ENCODE results near the gene PCGF3.
"Not testable (repeated sequence)": the region's sequence is repeated elsewhere in the genome, so short reads cannot be mapped to it uniquely, and the experiment has no call there.

PCGF3 gene

GRCh38 chr4:703336-704197, 2.1 kb upstream of the PCGF3 start:
- DNase-seq (ENCODE audit: low read depth in 4 of 4, low spot score in 1 of 4): no peak

GRCh38 chr4:704198-704891, 1.3 kb upstream of the PCGF3 start:
- DNase-seq (ENCODE audit: low read depth in 4 of 4, low spot score in 1 of 4): no peak

GRCh38 chr4:704971-705277, 708 bp upstream of the PCGF3 start:
- no peak for DNase-seq (ENCODE audit: low read depth in 4 of 4, low spot score in 1 of 4)

GRCh38 chr4:706083-706633, 526 bp downstream of the PCGF3 start:
- DNase-seq (ENCODE audit: low read depth in 4 of 4, low spot score in 1 of 4): not testable (repeated sequence)

GRCh38 chr4:706834-707598, 1.4 kb downstream of the PCGF3 start:
- DNase-seq (ENCODE audit: low read depth in 4 of 4, low spot score in 1 of 4): no peak

- no peak for DNase-seq (ENCODE audit: low read depth in 4 of 4, low spot score in 1 of 4)
Observed at GRCh38 chr4:707929-708630, 2.4 kb downstream of the PCGF3 start.

- no peak for DNase-seq (ENCODE audit: low read depth in 4 of 4, low spot score in 1 of 4)
Observed at GRCh38 chr4:708631-708933, 3.0 kb downstream of the PCGF3 start.

GRCh38 chr4:709348-709747, 3.7 kb downstream of the PCGF3 start:
- DNase-seq (ENCODE audit: low read depth in 4 of 4, low spot score in 1 of 4): no peak

- DNase-seq (ENCODE audit: low read depth in 4 of 4, low spot score in 1 of 4): no peak
Observed at GRCh38 chr4:710116-710515, 4.5 kb downstream of the PCGF3 start.

GRCh38 chr4:710916-711315, 5.3 kb downstream of the PCGF3 start:
- DNase-seq (ENCODE audit: low read depth in 4 of 4, low spot score in 1 of 4): no peak

GRCh38 chr4:712093-712492, 6.5 kb downstream of the PCGF3 start:
- no peak for DNase-seq (ENCODE audit: low read depth in 4 of 4, low spot score in 1 of 4)

GRCh38 chr4:712916-713632, 7.4 kb downstream of the PCGF3 start:
- no peak for DNase-seq (ENCODE audit: low read depth in 4 of 4, low spot score in 1 of 4)

- no peak for DNase-seq (ENCODE audit: low read depth in 4 of 4, low spot score in 1 of 4)
Observed at GRCh38 chr4:714087-714486, 8.5 kb downstream of the PCGF3 start.

GRCh38 chr4:717601-718320, 12.1 kb downstream of the PCGF3 start:
- no peak for DNase-seq (ENCODE audit: low read depth in 4 of 4, low spot score in 1 of 4)

- no peak for DNase-seq (ENCODE audit: low read depth in 4 of 4, low spot score in 1 of 4)
Observed at GRCh38 chr4:718460-718859, 12.8 kb downstream of the PCGF3 start.

- no peak for DNase-seq (ENCODE audit: low read depth in 4 of 4, low spot score in 1 of 4)
Observed at GRCh38 chr4:720111-720860, 14.7 kb downstream of the PCGF3 start.

- DNase-seq (ENCODE audit: low read depth in 4 of 4, low spot score in 1 of 4): no peak
Observed at GRCh38 chr4:721261-722168, 15.9 kb downstream of the PCGF3 start.

GRCh38 chr4:722169-722725, 16.6 kb downstream of the PCGF3 start:
- no peak for DNase-seq (ENCODE audit: low read depth in 4 of 4, low spot score in 1 of 4)

Data from stimulated activated CD4-positive, alpha-beta T cell treated with anti-CD3 and anti-CD28 coated beads, Interleukin-1b, Interleukin-23, amount 100 ng/mL, for 24 hours (primary cell).